ENCODE measurements around the gene ODR4.
A peak's percentile ranks its signal among the peaks of the same experiment; 100 is the strongest.
"Not testable (repeated sequence)": the region's sequence is repeated elsewhere in the genome, so short reads cannot be mapped to it uniquely, and the experiment has no call there.

Gene ODR4

DNA sequence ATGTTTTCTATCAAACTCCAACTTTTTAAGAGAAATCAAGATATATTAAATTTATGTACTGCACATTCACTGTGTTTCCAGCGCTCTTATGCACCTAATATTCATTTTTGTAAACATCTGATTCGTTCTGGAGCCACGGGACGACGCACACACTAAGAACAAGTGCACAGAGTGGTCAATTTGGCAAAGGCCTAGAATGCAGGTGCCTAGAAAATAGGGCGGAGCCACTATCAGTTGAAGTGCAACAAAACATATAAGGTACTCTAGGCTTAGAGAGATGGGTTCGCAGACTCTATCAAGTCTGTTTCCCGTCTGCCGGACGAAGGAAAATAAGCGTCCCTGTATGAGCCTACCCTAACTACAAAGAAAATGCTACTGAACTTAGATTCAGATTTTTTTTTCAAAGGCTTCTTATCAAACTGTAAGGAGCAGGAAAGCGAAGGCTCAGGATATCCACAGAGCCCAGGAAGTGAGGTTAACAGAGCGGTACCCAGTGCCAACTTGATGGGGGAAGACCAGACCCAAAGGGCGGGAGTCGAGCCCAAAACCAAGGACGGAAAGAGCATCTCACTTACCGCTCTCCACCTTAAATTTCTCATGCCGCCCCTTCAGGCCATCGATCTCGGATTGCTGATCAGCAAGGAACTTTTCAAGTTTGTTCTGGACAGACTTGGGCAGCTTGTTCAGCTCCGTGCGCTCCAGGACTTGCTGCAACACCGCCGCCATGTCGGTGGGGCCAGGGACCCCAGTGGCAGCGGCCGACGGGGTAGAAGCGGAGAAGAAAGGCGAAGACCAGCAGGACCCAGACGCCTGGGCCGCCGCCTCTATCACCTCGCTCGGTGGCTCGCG is 1.1 kb upstream of the ODR4 start:
- H3K27ac ChIP-seq: peak overlapping the region; percentile 92
- no peak for TF ChIP-seq ZFX (IDR thresholded peaks at IDR 0.05; ENCODE audit: borderline replicate concordance)
- TF ChIP-seq, protein P1, sequence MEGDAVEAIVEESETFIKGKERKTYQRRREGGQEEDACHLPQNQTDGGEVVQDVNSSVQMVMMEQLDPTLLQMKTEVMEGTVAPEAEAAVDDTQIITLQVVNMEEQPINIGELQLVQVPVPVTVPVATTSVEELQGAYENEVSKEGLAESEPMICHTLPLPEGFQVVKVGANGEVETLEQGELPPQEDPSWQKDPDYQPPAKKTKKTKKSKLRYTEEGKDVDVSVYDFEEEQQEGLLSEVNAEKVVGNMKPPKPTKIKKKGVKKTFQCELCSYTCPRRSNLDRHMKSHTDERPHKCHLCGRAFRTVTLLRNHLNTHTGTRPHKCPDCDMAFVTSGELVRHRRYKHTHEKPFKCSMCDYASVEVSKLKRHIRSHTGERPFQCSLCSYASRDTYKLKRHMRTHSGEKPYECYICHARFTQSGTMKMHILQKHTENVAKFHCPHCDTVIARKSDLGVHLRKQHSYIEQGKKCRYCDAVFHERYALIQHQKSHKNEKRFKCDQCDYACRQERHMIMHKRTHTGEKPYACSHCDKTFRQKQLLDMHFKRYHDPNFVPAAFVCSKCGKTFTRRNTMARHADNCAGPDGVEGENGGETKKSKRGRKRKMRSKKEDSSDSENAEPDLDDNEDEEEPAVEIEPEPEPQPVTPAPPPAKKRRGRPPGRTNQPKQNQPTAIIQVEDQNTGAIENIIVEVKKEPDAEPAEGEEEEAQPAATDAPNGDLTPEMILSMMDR (IDR thresholded peaks at IDR 0.05): no peak

DNA sequence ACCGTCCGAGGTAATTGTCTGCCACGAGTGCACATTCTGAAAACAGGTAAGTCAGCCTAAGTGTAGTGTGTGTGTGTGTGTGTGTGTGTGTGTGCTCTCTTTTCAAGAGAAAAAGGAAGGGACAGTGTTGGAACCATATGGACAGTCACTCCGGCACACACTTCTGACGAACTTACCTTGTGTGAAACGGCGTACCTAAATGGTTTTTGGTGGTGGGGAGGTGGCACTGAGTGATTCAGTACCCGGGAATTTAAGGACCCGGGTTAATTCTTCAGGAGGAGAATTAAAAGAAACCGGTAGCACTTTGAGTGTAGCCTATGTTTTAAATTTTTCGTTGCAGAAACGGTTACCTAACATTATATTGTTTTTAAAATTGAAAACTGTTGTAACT is 286 bp downstream of the ODR4 start:
- TF ChIP-seq, protein P1 (IDR thresholded peaks at IDR 0.05): no peak
- TF ChIP-seq ZFX (IDR thresholded peaks at IDR 0.05; ENCODE audit: borderline replicate concordance): no peak
- peak overlapping the region; percentile 92 for H3K27ac ChIP-seq

DNA sequence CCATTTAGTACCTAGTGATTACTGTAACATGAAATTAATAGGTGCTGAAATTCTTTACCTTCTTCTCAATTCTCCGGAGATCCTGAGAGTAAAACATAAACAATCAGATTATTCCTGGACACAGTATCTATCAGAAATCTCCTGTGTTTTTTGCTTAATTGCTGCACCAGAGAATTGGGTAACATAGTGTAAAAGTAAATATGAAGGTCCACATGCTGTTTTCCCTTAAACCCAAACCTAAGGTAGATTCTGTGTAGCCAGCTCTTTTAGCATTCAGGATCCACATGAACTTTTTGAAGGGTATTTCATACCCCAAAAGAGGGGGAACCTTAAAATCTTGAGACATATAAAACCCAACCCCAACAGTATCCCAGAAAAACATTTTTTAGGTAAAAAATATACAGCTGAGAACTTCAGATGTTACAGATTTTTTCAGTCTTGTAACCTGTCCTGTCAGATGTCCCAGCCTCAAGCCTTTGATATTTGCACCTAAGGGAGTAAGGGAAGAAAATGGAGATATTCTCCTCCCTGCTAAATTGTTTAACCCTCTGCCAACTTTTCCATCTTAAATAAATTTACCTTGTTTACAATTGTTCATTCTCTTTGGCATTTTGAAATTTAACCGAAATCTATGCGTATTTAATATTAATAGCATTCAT is 11.2 kb downstream of the ODR4 start:
- TF ChIP-seq ZFX (IDR thresholded peaks at IDR 0.05; ENCODE audit: borderline replicate concordance): no peak
- TF ChIP-seq, protein P1 (IDR thresholded peaks at IDR 0.05): no peak

DNA sequence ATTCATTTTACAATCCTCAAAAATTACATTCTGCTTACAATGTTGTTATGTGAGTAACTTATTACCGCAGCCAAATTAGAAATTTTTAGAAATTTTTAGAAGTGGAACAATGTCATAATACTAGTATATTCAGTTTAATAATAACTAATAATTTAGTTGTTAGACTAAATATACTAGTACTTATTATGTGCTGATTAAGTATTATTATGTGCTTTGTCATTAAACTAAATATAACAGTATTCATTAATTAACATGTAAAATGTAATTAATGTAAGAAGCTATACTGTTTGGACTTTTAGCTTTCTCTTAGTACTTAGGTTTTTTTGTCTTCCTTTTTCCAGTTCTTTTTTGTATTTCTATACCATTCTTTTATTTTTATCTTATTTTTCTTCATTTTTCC is 15.3 kb downstream of the ODR4 start:
- no peak overlapping the region for H3K27ac ChIP-seq
- TF ChIP-seq, protein P1 (IDR thresholded peaks at IDR 0.05): no peak
- no peak for TF ChIP-seq ZFX (IDR thresholded peaks at IDR 0.05; ENCODE audit: borderline replicate concordance)

More for the DNA sequence above, 11.2 kb downstream of the ODR4 start:
- H3K27ac ChIP-seq: no peak overlapping the region

DNA sequence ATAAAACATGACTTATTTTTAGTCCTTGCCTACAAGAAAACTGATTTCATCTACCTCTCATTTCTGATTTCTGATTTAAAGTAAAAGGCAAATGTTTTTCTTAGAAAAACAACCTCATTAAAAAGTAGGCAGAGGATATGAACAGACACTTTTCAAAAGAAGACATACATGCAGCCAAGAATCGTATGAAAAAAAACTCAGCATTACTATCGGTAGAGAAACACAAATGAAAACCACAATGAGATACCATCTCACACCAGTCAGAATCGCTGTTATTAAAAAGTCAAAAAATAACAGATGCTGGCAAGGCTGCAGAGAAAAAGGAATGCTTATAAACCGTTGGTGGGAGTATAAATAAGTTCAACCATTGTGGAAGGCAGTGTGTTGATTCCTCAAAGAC is 16.2 kb downstream of the ODR4 start:
- no peak for TF ChIP-seq ZFX (IDR thresholded peaks at IDR 0.05; ENCODE audit: borderline replicate concordance)
- TF ChIP-seq, protein P1 (IDR thresholded peaks at IDR 0.05): no peak
- H3K27ac ChIP-seq: no peak overlapping the region

DNA sequence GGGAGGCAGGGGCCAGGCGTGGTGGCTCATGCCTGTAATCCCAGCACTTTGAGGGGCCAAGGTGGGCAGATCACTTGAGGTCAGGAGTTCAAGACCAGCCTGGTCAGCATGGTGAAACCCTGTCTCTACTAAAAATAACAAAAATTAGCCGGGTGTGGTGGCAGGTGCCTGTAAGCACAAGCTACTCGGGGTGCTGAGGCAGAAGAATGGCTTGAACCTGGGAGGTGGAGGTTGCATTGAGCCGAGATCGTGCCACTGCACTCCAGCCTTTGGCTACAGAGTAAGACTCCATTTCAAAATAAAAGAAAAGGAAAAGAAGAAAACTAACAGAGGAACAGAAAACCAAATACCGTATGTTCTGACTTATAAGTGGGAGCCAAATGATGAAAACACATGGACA is 17.1 kb downstream of the ODR4 start:
- H3K27ac ChIP-seq: not testable (repeated sequence)

DNA sequence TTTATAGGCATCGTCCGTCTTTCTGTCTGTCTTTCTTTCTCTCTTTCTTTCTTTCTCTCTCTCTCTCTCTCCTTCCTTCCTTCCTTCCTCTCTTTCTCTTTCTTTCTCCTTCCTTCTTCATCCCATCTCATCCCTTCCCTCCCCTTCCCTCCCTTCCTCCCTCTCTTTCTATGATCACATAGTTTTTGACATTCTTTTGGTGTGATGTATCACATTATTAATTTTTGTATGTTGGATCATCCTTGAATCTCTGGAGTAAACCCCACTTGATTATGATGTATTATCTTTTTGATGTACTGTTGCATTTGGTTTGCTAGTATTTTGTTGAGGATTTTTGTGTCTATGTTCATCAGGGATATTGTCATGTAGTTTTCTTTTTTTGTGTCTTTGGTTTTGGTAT is 25.8 kb downstream of the ODR4 start:
- not testable (repeated sequence) for H3K27ac ChIP-seq

DNA sequence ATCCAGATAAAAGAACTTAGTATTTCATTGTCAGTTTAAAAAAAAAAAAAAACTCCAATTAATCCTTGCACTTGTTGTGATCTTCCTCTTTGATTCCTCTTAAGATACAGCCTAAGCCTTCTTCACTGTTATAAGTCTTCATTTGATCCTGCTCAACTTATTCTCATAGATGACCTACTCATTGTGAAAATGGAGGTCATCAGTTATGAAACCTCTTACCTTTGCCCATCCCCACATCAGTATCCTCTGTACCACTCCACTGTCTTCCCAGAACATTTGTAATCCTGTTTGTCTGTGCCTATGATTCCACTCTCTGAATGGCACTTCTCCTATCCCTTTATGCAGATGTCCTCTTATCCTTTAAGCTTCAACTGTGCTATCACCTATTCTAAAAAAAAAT is 28.0 kb downstream of the ODR4 start:
- H3K27ac ChIP-seq: no peak overlapping the region
- TF ChIP-seq, protein P1 (IDR thresholded peaks at IDR 0.05): no peak
- no peak for TF ChIP-seq ZFX (IDR thresholded peaks at IDR 0.05; ENCODE audit: borderline replicate concordance)
